K562 (cell line): ENCODE measurements around the gene DHDH. TPM values are rescaled to one million over a fixed set of nuclear protein-coding genes. Genes with fewer than 3 reads are reported as not detected.

ENCODE experiments used
- ETV5 ChIP-seq: sonication (generic); formaldehyde crosslinking; IDR thresholded peaks from 2 replicates; pipeline ENCODE4 v1.4.0; 2020; ENCODE audit warnings: low read depth, mild to moderate bottlenecking, missing genetic modification reagents
- GTF2A2 ChIP-seq: IDR thresholded peaks from 2 replicates; pipeline ENCODE4 v1.6.1; 2016; ENCODE audit warnings: mild to moderate bottlenecking, missing genetic modification characterization, missing compliant biosample characterization
- HDAC1 ChIP-seq, 2 experiments: fragments of 450-650 bp; IDR thresholded peaks; 2 replicates each; pipeline ENCODE4 v1.6.1; 2016 to 2017; ENCODE audit warnings: inconsistent platforms in 1 of 2, mild to moderate bottlenecking in 1 of 2, moderate library complexity in 1 of 2
- HEY1 ChIP-seq: fragments of 250-450 bp; sonication (Bioruptor Pico); IDR thresholded peaks from 2 replicates; pipeline ENCODE4 v1.5.0; 2020; ENCODE audit warnings: mild to moderate bottlenecking, moderate library complexity, borderline replicate concordance
- HNRNPH1 ChIP-seq: fragments of 200-400 bp; formaldehyde crosslinking; optimal IDR thresholded peaks from 2 replicates; pipeline ENCODE3; 2017; ENCODE audit warnings: low read depth, mild to moderate bottlenecking, low read length, moderate library complexity
- KHSRP ChIP-seq: fragments of 450-650 bp; IDR thresholded peaks from 2 replicates; pipeline ENCODE4 v1.6.1; 2017
- KLF16 ChIP-seq: IDR thresholded peaks from 2 replicates; pipeline ENCODE4 v1.6.1; 2016; ENCODE audit warnings: antibody characterized with exemption
- KLF6 ChIP-seq: fragments of 250-450 bp; sonication (Bioruptor Pico); IDR thresholded peaks from 2 replicates; pipeline ENCODE4 v1.4.0; 2020; ENCODE audit warnings: mild to moderate bottlenecking, moderate library complexity, borderline replicate concordance
- MEF2A ChIP-seq: IDR thresholded peaks from 2 replicates; pipeline ENCODE4 v1.6.1; 2011; ENCODE audit warnings: low read depth, mild to moderate bottlenecking, low read length, moderate library complexity; ENCODE audit not compliant: control insufficient read depth
- NR2F6 ChIP-seq: fragments of 450-650 bp; formaldehyde crosslinking; IDR thresholded peaks from 2 replicates; pipeline ENCODE4 v1.4.0; 2020; ENCODE audit warnings: mild to moderate bottlenecking
- NUFIP1 ChIP-seq: fragments of 450-650 bp; IDR thresholded peaks from 2 replicates; pipeline ENCODE4 v1.6.1; 2018; ENCODE audit not compliant: partially characterized antibody
- RFX1 ChIP-seq: fragments of 450-650 bp; IDR thresholded peaks from 2 replicates; pipeline ENCODE4 v1.6.1; 2016; ENCODE audit warnings: mild to moderate bottlenecking, moderate library complexity
- RFX7 ChIP-seq: fragments of 250-450 bp; sonication (Bioruptor Pico); IDR thresholded peaks from 2 replicates; pipeline ENCODE4 v1.5.1; 2021; ENCODE audit warnings: mild to moderate bottlenecking
- SNAPC5 ChIP-seq: fragments of 250-450 bp; sonication (Bioruptor Pico); IDR thresholded peaks from 2 replicates; pipeline ENCODE4 v1.8.0; 2021; ENCODE audit warnings: moderate library complexity, mild to moderate bottlenecking, inconsistent platforms
- SRF ChIP-seq, 2 experiments: fragments of 250-450, 450-650 bp in 1 of 2; sonication (Bioruptor Pico) in 1 of 2; sonication (generic) in 1 of 2; formaldehyde crosslinking; IDR thresholded peaks; 2 replicates each; pipeline versions ENCODE4 v1.5.0 to v1.5.1; 2020 to 2022; ENCODE audit warnings: mild to moderate bottlenecking in 1 of 2, missing genetic modification reagents in 1 of 2
- VEZF1 ChIP-seq: fragments of 200-800 bp; sonication (Bioruptor generic); IDR thresholded peaks from 2 replicates; pipeline ENCODE4 v1.6.1; 2017; ENCODE audit warnings: missing genetic modification characterization, missing compliant biosample characterization
- ZBTB8A ChIP-seq: fragments of 450-650 bp; IDR thresholded peaks from 2 replicates; pipeline ENCODE4 v1.6.1; 2018; ENCODE audit warnings: mild to moderate bottlenecking, moderate library complexity; ENCODE audit not compliant: partially characterized antibody
- ZFP30 ChIP-seq: fragments of 250-450 bp; sonication (Bioruptor Pico); IDR thresholded peaks from 2 replicates; pipeline ENCODE4 v1.8.0; 2022; ENCODE audit warnings: moderate library complexity, mild to moderate bottlenecking, inconsistent platforms, borderline replicate concordance
- ZNF280B ChIP-seq: fragments of 250-450 bp; sonication (Bioruptor Pico); IDR thresholded peaks from 2 replicates; pipeline ENCODE4 v1.5.1; 2021; ENCODE audit warnings: mild to moderate bottlenecking
- polyA plus RNA-seq, 8 experiments: library from polyadenylated mRNA; depleted of rRNA in 4 of 8; stranded (reverse) in 5 of 8; unstranded in 3 of 8; fragments of >200 nt; fragmentation: Nextera tagmentation in 2 of 8; fragmentation: Illumina TruSeq in 1 of 8; extraction: Ambion mirVana in 2 of 8; extraction: Trizol in 1 of 8; gene quantifications; 2 replicates each; pipeline versions ENCODE4 v1.2.1 to v1.2.3, GENCODE V29; 2011 to 2014; ENCODE audit warnings: inconsistent platforms in 1 of 8, missing spikeins in 1 of 8
- total RNA-seq, 7 experiments: library from RNA; depleted of rRNA in 6 of 7; stranded (reverse); fragments of >200 nt in 6 of 7; fragmentation: Illumina TruSeq in 2 of 7; extraction: Trizol in 2 of 7; gene quantifications; 2 replicates each; pipeline versions ENCODE4 v1.2.1 to v1.2.3, GENCODE V29; 2011 to 2021; ENCODE audit warnings: low replicate concordance in 1 of 7
- TF ChIP-seq, protein P1 (sequence below), 2 experiments: fragments of 450-650 bp; IDR thresholded peaks; 2 replicates each; pipeline ENCODE4 v1.6.1; 2016
- TF ChIP-seq, protein P2 (sequence below): fragments of 450-650 bp; IDR thresholded peaks from 2 replicates; pipeline ENCODE4 v1.6.1; 2016; ENCODE audit warnings: borderline replicate concordance

Gene DHDH
- total and polyA plus RNA-seq, 9 of the 15 experiments (the other 6 are each of a cell fraction or from before 2014, with no cell fraction given): 0.37 to 1.9 (median 0.87) TPM

DNA sequence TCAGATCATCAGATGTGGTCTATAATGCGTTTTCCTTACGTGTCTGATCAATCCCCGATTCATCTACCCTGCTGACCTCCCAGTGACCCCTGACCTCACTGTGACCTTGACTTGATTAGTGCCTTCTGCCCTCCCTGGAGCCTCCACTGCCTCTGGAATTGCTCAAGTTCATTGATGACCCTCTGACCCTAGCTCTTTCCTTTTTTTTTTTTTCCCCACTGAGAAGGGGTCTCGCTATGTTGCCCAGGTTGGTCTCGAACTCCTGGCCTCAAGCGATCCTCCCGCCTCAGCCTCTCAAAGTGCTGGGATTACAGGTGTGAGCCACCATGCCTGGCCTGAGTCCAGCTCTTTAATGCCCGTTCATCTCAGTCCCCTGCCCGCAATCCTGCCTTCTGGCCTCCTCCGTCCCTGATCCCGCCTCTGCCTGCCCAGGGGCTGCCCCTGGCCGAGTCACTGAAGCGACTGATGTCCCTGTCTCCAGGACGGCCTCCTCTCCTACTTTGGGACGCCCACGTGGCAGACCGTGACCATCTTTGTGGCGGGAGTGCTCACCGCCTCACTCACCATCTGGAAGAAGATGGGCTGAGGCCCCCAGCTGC, 27.7 kb downstream of the DHDH start (continued):
- TF ChIP-seq HEY1 (CRISPR knock-in tag): no peak
- TF ChIP-seq RFX1: no peak
- TF ChIP-seq, protein P1, sequence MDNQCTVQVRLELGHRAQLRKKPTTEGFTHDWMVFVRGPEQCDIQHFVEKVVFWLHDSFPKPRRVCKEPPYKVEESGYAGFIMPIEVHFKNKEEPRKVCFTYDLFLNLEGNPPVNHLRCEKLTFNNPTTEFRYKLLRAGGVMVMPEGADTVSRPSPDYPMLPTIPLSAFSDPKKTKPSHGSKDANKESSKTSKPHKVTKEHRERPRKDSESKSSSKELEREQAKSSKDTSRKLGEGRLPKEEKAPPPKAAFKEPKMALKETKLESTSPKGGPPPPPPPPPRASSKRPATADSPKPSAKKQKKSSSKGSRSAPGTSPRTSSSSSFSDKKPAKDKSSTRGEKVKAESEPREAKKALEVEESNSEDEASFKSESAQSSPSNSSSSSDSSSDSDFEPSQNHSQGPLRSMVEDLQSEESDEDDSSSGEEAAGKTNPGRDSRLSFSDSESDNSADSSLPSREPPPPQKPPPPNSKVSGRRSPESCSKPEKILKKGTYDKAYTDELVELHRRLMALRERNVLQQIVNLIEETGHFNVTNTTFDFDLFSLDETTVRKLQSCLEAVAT (IDR thresholded peaks at IDR 0.05): 0 out of 4 replicates have a peak, but pooled peaks of 1 of the 2 experiments have one; percentile 19
- no peak for TF ChIP-seq NR2F6 (CRISPR knock-in tag)
- TF ChIP-seq, protein P2, sequence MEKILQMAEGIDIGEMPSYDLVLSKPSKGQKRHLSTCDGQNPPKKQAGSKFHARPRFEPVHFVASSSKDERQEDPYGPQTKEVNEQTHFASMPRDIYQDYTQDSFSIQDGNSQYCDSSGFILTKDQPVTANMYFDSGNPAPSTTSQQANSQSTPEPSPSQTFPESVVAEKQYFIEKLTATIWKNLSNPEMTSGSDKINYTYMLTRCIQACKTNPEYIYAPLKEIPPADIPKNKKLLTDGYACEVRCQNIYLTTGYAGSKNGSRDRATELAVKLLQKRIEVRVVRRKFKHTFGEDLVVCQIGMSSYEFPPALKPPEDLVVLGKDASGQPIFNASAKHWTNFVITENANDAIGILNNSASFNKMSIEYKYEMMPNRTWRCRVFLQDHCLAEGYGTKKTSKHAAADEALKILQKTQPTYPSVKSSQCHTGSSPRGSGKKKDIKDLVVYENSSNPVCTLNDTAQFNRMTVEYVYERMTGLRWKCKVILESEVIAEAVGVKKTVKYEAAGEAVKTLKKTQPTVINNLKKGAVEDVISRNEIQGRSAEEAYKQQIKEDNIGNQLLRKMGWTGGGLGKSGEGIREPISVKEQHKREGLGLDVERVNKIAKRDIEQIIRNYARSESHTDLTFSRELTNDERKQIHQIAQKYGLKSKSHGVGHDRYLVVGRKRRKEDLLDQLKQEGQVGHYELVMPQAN: no peak
- no peak for TF ChIP-seq SNAPC5
- no peak for TF ChIP-seq NUFIP1
- no peak for TF ChIP-seq MEF2A
- no peak for TF ChIP-seq ZFP30 (CRISPR knock-in tag)
- TF ChIP-seq SRF (CRISPR knock-in tag; IDR thresholded peaks at IDR 0.05): no peak
- no peak for TF ChIP-seq ZBTB8A
- TF ChIP-seq KLF6 (CRISPR knock-in tag): no peak
- no peak for TF ChIP-seq KLF16
- no peak for TF ChIP-seq KHSRP
- TF ChIP-seq HDAC1 (IDR thresholded peaks at IDR 0.05): peak in 1 of 2 experiments; percentile 28; a peak in 1 of 4 replicates
- TF ChIP-seq ETV5 (CRISPR knock-in tag): no peak
- no peak for TF ChIP-seq ZNF280B (CRISPR knock-in tag)
- no peak for TF ChIP-seq RFX7
- no peak for TF ChIP-seq VEZF1 (CRISPR knock-in tag)
- no peak for TF ChIP-seq HNRNPH1
- TF ChIP-seq GTF2A2: no peak
